Right lobe of liver (tissue), 6 donors: ENCODE data around the gene GABRG3. TPM values are rescaled to one million over a fixed set of nuclear protein-coding genes. Genes with fewer than 3 reads are reported as not detected.

ENCODE experiments used
- ATAC-seq, 4 donors: fragments of 200-7000 bp; cut with Tn5 transposase; one replicate each; pipeline ENCODE4 v1.9.1; 2020; ENCODE audit warnings: mild to moderate bottlenecking in 4 of 4, moderate library complexity in 4 of 4
- DNase-seq, 3 donors: peaks; one replicate each; pipeline ENCODE4 v3.0.0-alpha.2; 2020
- H3K27ac ChIP-seq, 3 donors: fragments of 200-600 bp; one replicate each; pipeline ENCODE4 v1.8.0; 2022
- H3K27me3 ChIP-seq, 2 donors: fragments of 200-600 bp; one replicate each; pipeline ENCODE4 v1.8.0; 2022
- H3K36me3 ChIP-seq, 4 donors: fragments of 200-600 bp; sonication (generic) in 1 of 4; one replicate each; pipeline versions ENCODE4 v1.5.1 to v1.8.0; 2017 to 2022; ENCODE audit warnings: control low read depth in 1 of 4
- H3K4me1 ChIP-seq, 4 donors: fragments of 200-600 bp; sonication (generic) in 1 of 4; one replicate each; pipeline versions ENCODE4 v1.5.1 to v1.8.0; 2017 to 2022; ENCODE audit warnings: control low read depth in 1 of 4
- H3K4me3 ChIP-seq, 3 donors: fragments of 200-600 bp; one replicate each; pipeline ENCODE4 v1.8.0; 2022
- H3K9me3 ChIP-seq, 4 donors: fragments of 200-600 bp; sonication (generic) in 1 of 4; one replicate each; pipeline versions ENCODE4 v1.5.1 to v1.8.0; 2017 to 2022; ENCODE audit warnings: control low read depth in 1 of 4
- POLR2A ChIP-seq: fragments of 450-650 bp; IDR thresholded peaks from one replicate; pipeline ENCODE4 v1.6.1; 2017; ENCODE audit warnings: antibody characterized with exemption, mild to moderate bottlenecking
- WGBS: methylation state at CpG from one replicate; pipeline ENCODE4 v1.1.6; 2018; ENCODE audit warnings: low coverage, low lambda C conversion rate; ENCODE audit not compliant: insufficient coverage; ENCODE audit errors: missing lambda C conversion rate; 5-methylcytosine and 5-hydroxymethylcytosine counted together
- intact Hi-C, 2 donors: fragments of 100-400 bp; cut with DNase I; formaldehyde crosslinking; loops; one replicate each; pipeline versions ENCODE4 v1.11.2 to v1.14.1; 2022
- total RNA-seq, 6 experiments: library from RNA; depleted of rRNA in 2 of 6; stranded (reverse); fragments of >200 nt in 2 of 6; fragmentation: NEBNext Ultra II Directional in 3 of 6; extraction: Animal tissue kit (Norgen Biotek cat#: 25700) in 3 of 6; gene quantifications; one replicate each; pipeline versions ENCODE4 v1.1.0 to v1.2.4, GENCODE V29; 2016 to 2023
- TF ChIP-seq, protein P1 (sequence below), 4 donors: fragments of 200-600 bp in 3 of 4; fragments of 450-650 bp in 1 of 4; IDR thresholded peaks; one replicate each; pipeline versions ENCODE4 v1.5.1 to v1.8.0; 2016 to 2022; ENCODE audit warnings: antibody characterized with exemption in 4 of 4, mild to moderate bottlenecking in 2 of 4
- donor health status: DM: no; HTN: yes; CAD: no.
- donor health status: DM: no; HTN: no; CAD: no.
- donor health status: DM: no; HTN: no; CAD: no.
- donor health status: DM: no; HTN: yes; CAD: no.
- donor health status: DM: no; HTN: yes; CAD: no.

Gene GABRG3
- total RNA-seq, 6 experiments from 2014 or later: 0.18 TPM; not detected in 5

DNA sequence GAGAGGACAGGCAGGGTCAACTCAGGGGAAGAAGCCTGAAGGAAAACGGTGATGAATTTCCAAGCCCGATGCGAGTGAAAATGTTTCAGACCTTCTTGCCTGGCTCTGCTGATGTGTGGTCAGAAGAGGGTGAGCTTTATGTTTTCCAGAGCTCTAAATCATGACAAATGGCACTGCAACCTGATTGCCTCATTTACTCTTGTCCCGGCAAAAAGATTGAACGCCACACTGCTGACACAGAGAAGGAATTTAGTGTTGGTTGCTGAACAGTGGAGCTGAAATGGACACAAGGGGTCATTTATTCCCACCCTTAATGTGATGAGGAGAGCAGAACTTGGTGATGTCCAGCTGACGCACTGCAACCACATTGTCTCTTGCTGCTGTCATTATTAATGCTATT is 36.1 kb upstream of the GABRG3 start:
- intact Hi-C loops: no loop called here
- TF ChIP-seq, protein P1, sequence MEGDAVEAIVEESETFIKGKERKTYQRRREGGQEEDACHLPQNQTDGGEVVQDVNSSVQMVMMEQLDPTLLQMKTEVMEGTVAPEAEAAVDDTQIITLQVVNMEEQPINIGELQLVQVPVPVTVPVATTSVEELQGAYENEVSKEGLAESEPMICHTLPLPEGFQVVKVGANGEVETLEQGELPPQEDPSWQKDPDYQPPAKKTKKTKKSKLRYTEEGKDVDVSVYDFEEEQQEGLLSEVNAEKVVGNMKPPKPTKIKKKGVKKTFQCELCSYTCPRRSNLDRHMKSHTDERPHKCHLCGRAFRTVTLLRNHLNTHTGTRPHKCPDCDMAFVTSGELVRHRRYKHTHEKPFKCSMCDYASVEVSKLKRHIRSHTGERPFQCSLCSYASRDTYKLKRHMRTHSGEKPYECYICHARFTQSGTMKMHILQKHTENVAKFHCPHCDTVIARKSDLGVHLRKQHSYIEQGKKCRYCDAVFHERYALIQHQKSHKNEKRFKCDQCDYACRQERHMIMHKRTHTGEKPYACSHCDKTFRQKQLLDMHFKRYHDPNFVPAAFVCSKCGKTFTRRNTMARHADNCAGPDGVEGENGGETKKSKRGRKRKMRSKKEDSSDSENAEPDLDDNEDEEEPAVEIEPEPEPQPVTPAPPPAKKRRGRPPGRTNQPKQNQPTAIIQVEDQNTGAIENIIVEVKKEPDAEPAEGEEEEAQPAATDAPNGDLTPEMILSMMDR (IDR thresholded peaks at IDR 0.05): no peak
- TF ChIP-seq POLR2A: no peak
- no peaks in the 10 kb centered on the region for H3K36me3 ChIP-seq
- H3K9me3 ChIP-seq: no peaks in the 10 kb centered on the region
- WGBS: 81% methylated on average over 6 of the region's 6 CpGs
- ATAC-seq (no peak), DNase-seq (no peak)
- no peak overlapping the region for H3K4me3 ChIP-seq
- H3K27ac ChIP-seq: no peak overlapping the region
- no peaks in the 10 kb centered on the region for H3K4me1 ChIP-seq
- H3K27me3 ChIP-seq: no peaks in the 10 kb centered on the region

DNA sequence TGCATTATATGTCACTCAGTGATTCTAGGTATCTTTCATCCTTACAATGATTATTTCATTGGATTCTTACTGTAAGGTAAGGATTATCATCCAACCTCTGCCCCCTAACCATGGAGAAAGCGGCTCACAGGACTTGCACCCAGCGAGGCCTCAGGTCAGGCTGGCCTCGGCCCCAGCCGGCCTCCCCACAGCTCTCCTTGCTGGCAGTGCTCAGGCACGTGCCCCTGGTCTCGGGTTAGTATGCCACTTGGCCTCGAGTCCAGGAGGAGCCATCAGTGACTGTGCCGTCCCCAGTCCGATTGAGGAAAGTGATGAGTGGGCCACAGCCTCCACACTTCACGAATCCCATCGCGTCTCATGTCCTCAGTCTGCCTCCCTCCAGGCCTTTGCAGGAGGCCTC is 35.7 kb upstream of the GABRG3 start:
- no peak for DNase-seq
- no peaks in the 10 kb centered on the region for H3K36me3 ChIP-seq
- TF ChIP-seq, protein P1 (IDR thresholded peaks at IDR 0.05): no peak
- no peak for TF ChIP-seq POLR2A
- no peak overlapping the region for H3K4me3 ChIP-seq
- no peaks in the 10 kb centered on the region for H3K27me3 ChIP-seq
- H3K9me3 ChIP-seq: no peaks in the 10 kb centered on the region
- no peaks in the 10 kb centered on the region for H3K4me1 ChIP-seq
- intact Hi-C loops: no loop called here
- no peak for ATAC-seq
- H3K27ac ChIP-seq: no peak overlapping the region
- WGBS: 83% methylated on average over 2 of the region's 12 CpGs

DNA sequence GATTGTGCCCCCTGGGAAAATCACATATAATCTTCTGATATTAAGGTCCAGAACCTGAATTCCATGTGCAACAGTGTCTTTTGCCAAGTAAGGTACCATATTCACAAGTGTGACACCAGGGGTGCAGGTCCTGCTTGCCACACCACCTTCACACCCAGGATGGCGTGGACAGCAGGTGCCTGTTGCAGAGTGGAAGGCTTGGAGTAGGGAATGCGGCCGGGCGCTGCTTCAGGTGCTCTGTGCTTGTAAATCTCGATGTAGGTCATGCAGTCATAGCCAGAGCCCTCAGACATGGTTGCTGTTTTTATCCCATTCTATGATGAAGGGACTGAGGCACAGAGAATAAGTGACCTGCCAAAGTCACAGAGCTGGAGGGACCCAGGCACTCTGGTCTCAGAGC is 34.5 kb upstream of the GABRG3 start:
- H3K9me3 ChIP-seq: no peaks in the 10 kb centered on the region
- H3K4me1 ChIP-seq: no peaks in the 10 kb centered on the region
- no peak for DNase-seq
- TF ChIP-seq, protein P1 (IDR thresholded peaks at IDR 0.05): no peak
- no peak for TF ChIP-seq POLR2A
- H3K36me3 ChIP-seq: no peaks in the 10 kb centered on the region
- WGBS: 65% methylated on average over 5 of the region's 5 CpGs
- H3K4me3 ChIP-seq: no peak overlapping the region
- H3K27me3 ChIP-seq: no peaks in the 10 kb centered on the region
- no peak for ATAC-seq
- no peak overlapping the region for H3K27ac ChIP-seq
- intact Hi-C loops: no loop called here

DNA sequence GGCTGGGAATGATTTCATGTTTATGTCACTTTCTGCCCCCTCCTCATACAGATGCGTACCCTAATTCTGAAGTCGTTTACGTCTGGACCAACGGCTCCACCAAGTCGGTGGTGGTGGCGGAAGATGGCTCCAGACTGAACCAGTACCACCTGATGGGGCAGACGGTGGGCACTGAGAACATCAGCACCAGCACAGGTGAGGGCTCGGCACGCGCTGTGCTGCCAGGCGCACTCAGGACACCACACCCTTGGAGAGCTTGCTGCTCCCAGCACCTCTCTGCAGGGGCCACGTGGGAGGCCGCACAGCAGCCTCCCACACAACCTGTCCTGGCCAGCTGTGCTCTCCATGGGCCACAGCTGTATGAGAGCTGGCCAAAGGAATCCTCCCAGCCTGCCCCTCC is 33.8 kb upstream of the GABRG3 start:
- Histone ChIP-seq H3K36me3 (no peaks in the 10 kb centered on the region), H3K4me3 (no peak overlapping the region), H3K4me1 (no peaks in the 10 kb centered on the region), H3K27me3 (no peaks in the 10 kb centered on the region), H3K9me3 (no peaks in the 10 kb centered on the region), H3K27ac (no peak overlapping the region)
- ATAC-seq: peak in 1 of 4 donors; percentile 37
- no peak for TF ChIP-seq POLR2A
- TF ChIP-seq, protein P1 (IDR thresholded peaks at IDR 0.05): no peak
- WGBS: 56% methylated on average over 6 of the region's 13 CpGs
- intact Hi-C loops: no loop called here
- DNase-seq: no peak

DNA sequence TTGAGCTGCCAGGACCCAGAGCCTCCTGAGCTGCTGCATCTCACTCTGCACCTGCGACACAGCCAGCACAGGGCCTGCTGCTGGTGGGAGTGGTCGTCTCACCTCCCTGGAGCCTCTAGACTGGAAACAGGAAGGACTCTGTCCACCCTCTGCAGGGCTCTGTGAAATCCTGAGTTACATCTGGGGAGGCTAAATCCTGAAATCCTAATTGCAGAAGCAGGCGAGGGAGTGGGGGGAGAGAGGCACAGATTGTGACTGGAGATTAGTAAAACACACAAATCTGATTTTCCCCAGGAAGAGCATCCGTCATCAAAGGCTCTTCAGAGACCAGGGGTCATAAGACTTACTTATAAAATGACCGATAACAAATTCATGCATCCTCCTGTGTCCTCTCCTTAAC is 31.6 kb upstream of the GABRG3 start:
- no peak for TF ChIP-seq POLR2A
- TF ChIP-seq, protein P1 (IDR thresholded peaks at IDR 0.05): no peak
- no peak overlapping the region for H3K4me3 ChIP-seq
- DNase-seq (no peak), ATAC-seq (no peak)
- H3K27me3 ChIP-seq: no peaks in the 10 kb centered on the region
- no peaks in the 10 kb centered on the region for H3K4me1 ChIP-seq
- no peak overlapping the region for H3K27ac ChIP-seq
- WGBS: 21% methylated on average over 3 of the region's 5 CpGs
- no peaks in the 10 kb centered on the region for H3K36me3 ChIP-seq
- H3K9me3 ChIP-seq: no peaks in the 10 kb centered on the region
- intact Hi-C loops: no loop called here
